Measurements from ENCODE around the gene DAW1. TPM values are rescaled to one million over a fixed set of nuclear protein-coding genes. Genes with fewer than 3 reads are reported as not detected.

The DAW1 gene, protein sequence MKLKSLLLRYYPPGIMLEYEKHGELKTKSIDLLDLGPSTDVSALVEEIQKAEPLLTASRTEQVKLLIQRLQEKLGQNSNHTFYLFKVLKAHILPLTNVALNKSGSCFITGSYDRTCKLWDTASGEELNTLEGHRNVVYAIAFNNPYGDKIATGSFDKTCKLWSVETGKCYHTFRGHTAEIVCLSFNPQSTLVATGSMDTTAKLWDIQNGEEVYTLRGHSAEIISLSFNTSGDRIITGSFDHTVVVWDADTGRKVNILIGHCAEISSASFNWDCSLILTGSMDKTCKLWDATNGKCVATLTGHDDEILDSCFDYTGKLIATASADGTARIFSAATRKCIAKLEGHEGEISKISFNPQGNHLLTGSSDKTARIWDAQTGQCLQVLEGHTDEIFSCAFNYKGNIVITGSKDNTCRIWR
- 0.20 and 0.25 TPM in 2 replicates for total RNA-seq

DNA sequence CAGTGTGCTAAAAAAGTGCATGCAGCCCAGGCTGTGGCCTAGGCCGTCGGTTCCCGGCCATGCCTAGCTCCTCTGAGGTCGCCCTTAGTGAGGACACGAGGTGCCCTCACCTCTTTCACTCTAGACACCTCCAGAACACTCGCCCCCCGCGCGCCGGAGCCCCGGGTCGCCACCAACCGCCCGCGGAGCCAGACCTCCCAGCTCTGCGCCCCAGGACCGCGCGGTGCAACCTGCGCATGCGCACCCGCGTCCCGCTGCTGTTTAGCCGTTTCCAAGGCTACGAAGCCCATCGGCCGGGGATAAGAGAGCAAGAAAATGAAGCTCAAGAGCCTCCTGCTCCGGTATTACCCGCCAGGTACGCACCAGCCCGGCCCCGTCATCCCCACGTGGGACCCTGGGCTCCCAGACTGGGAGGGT, at the start of gene DAW1:
DAW1 (plus strand) TSS at position 257 of the 417 bp plus-strand sequence; CDS start at position 316, 59 bp downstream.

Other genes with a start within 250 kb of the DAW1 start
- gene SCYGR5, start 204.8 kb upstream of the DAW1 start, total RNA-seq = not detected in 2 replicates
- not detected in 2 replicates for gene SLC19A3, start 153.6 kb upstream of the DAW1 start, total RNA-seq
- gene SCYGR6, start 146.9 kb upstream of the DAW1 start, total RNA-seq = not detected in 2 replicates
- gene SCYGR7, start 143.3 kb upstream of the DAW1 start, total RNA-seq = not detected in 2 replicates
- gene SCYGR8, start 125.7 kb upstream of the DAW1 start, total RNA-seq = not detected in 2 replicates
- 4.6 and 6.5 TPM in 2 replicates for gene CCL20, start 57.8 kb upstream of the DAW1 start, total RNA-seq

All from mammary microvascular endothelial cell (primary cell).